H1 (cell line): Measurements from ENCODE around the gene GDF2. TPM values are rescaled to one million over a fixed set of nuclear protein-coding genes. Genes with fewer than 3 reads are reported as not detected.

ENCODE experiments used
- CTCF ChIA-PET: fragments of 300-600 bp; sonication (Branson Sonifier 250); formaldehyde crosslinking; loops from one replicate; lab custom pipeline; 2021; ENCODE audit not compliant: partially characterized antibody; lab: Charles Lee
- POLR2A ChIA-PET: fragments of 300-600 bp; sonication (Branson Sonifier 250); formaldehyde crosslinking; loops from one replicate; lab custom pipeline; 2021; ENCODE audit warnings: inconsistent platforms; ENCODE audit not compliant: partially characterized antibody; lab: Charles Lee
- DNase-seq, 2 experiments: peaks; one replicate each; pipeline versions ENCODE4 v3.0.0 to v3.0.0-alpha.2; 2010 to 2022; ENCODE audit warnings: low spot score in 2 of 2, low read depth in 1 of 2, mixed read lengths in 1 of 2
- FAIRE-seq: peaks from 2 replicates; lab custom pipeline; 2011; peaks lifted over from hg19 to GRCh38; lab: Jason Lieb, UNC
- H2AFZ ChIP-seq: 2 replicates; pipeline ENCODE4 v1.8.1; 2012; ENCODE audit warnings: low read length, inconsistent platforms
- H2AK5ac ChIP-seq: 2 replicates; pipeline ENCODE4 v1.6.1; 2013; ENCODE audit warnings: low read depth, low read length
- H2BK120ac ChIP-seq: replicated peaks from 2 replicates; pipeline ENCODE3; 2013; ENCODE audit warnings: low read depth, low read length, inconsistent platforms
- H2BK12ac ChIP-seq: 2 replicates; pipeline ENCODE4 v1.6.1; 2013; ENCODE audit warnings: low read depth, low read length
- H2BK15ac ChIP-seq: 2 replicates; pipeline ENCODE4 v1.6.1; 2013; ENCODE audit warnings: low read length
- H2BK20ac ChIP-seq: 2 replicates; pipeline ENCODE4 v1.6.1; 2013; ENCODE audit warnings: low read length
- H2BK5ac ChIP-seq: 2 replicates; pipeline ENCODE4 v1.6.1; 2013; ENCODE audit warnings: low read depth, low read length
- H3K14ac ChIP-seq: 2 replicates; pipeline ENCODE4 v1.6.1; 2013; ENCODE audit warnings: inconsistent platforms; ENCODE audit not compliant: insufficient read length
- H3K18ac ChIP-seq: 2 replicates; pipeline ENCODE4 v1.6.1; 2013; ENCODE audit warnings: low read length; ENCODE audit errors: extremely low read depth
- H3K23ac ChIP-seq: 2 replicates; pipeline ENCODE4 v1.6.1; 2013; ENCODE audit warnings: inconsistent platforms; ENCODE audit not compliant: insufficient read length
- H3K23me2 ChIP-seq: 2 replicates; pipeline ENCODE4 v1.6.1; 2013; ENCODE audit warnings: low read depth, low read length
- H3K27ac ChIP-seq: 2 replicates; pipeline ENCODE4 v1.6.1; 2011; ENCODE audit warnings: low read depth, low read length, inconsistent platforms
- H3K27me3 ChIP-seq, 4 experiments: replicated peaks in 1 of 4; 1 replicate in 1 of 4; 2 replicates in 3 of 4; pipeline versions ENCODE4 v1.6.1 to v1.8.1; 2011 to 2013; ENCODE audit warnings: low read length in 3 of 4, mild to moderate bottlenecking in 3 of 4, inconsistent platforms in 2 of 4, mixed read lengths in 2 of 4, moderate library complexity in 1 of 4; ENCODE audit not compliant: control insufficient read depth in 3 of 4, insufficient read depth in 3 of 4; ENCODE audit errors: extremely low read depth in 1 of 4
- H3K36me3 ChIP-seq, 4 experiments: 2 replicates each; pipeline versions ENCODE4 v1.6.1 to v1.8.1; 2011 to 2013; ENCODE audit warnings: mild to moderate bottlenecking in 4 of 4, low read length in 3 of 4, moderate library complexity in 2 of 4, control low read depth in 1 of 4, inconsistent platforms in 1 of 4; ENCODE audit not compliant: insufficient read depth in 4 of 4, control insufficient read depth in 2 of 4
- H3K4ac ChIP-seq: replicated peaks from 2 replicates; pipeline ENCODE3; 2013; ENCODE audit warnings: low read length, low read depth, mixed read lengths, inconsistent platforms; ENCODE audit not compliant: insufficient read length
- H3K4me1 ChIP-seq, 4 experiments: replicated peaks in 1 of 4; 1 replicate in 1 of 4; 2 replicates in 3 of 4; pipeline versions ENCODE4 v1.6.1 to v1.8.1; 2011 to 2013; ENCODE audit warnings: low read length in 3 of 4, inconsistent platforms in 2 of 4, mixed read lengths in 1 of 4; ENCODE audit not compliant: insufficient read depth in 4 of 4, control insufficient read depth in 3 of 4
- H3K4me2 ChIP-seq, 2 experiments: 2 replicates each; pipeline versions ENCODE4 v1.6.1 to v1.8.1; 2011 to 2013; ENCODE audit warnings: low read depth in 2 of 2, low read length in 2 of 2, control low read depth in 1 of 2, inconsistent platforms in 1 of 2, mild to moderate bottlenecking in 1 of 2; ENCODE audit not compliant: insufficient read depth in 1 of 2
- H3K4me3 ChIP-seq, 4 experiments: fragments of 200-600, 300-600 bp in 1 of 4; sonication (generic), shearing (Covaris generic), sonication (Bioruptor Twin) in 1 of 4; 2 replicates each; pipeline versions ENCODE4 v1.5.1 to v1.8.1; 2011 to 2016; ENCODE audit warnings: low read length in 4 of 4, low read depth in 3 of 4, control low read depth in 2 of 4, inconsistent platforms in 2 of 4, mild to moderate bottlenecking in 2 of 4, mixed read lengths in 1 of 4, moderate library complexity in 1 of 4; ENCODE audit not compliant: insufficient read depth in 2 of 4; ENCODE audit errors: extremely low read depth in 1 of 4
- H3K56ac ChIP-seq: replicated peaks from 2 replicates; pipeline ENCODE3; 2013; ENCODE audit warnings: low read depth, mild to moderate bottlenecking, mixed read lengths, low read length, inconsistent platforms; ENCODE audit not compliant: insufficient read length
- H3K79me1 ChIP-seq: 2 replicates; pipeline ENCODE4 v1.6.1; 2013; ENCODE audit warnings: low read depth, low read length, control low read depth
- H3K79me2 ChIP-seq, 2 experiments: 2 replicates each; pipeline versions ENCODE4 v1.6.1 to v1.8.1; 2012 to 2013; ENCODE audit warnings: low read length in 2 of 2, mild to moderate bottlenecking in 2 of 2, inconsistent platforms in 1 of 2; ENCODE audit not compliant: insufficient read depth in 2 of 2, control insufficient read depth in 1 of 2
- H3K9ac ChIP-seq, 4 experiments: replicated peaks in 1 of 4; 1 replicate in 1 of 4; 2 replicates in 3 of 4; pipeline versions ENCODE4 v1.6.1 to v1.8.1; 2011 to 2013; ENCODE audit warnings: low read depth in 3 of 4, low read length in 3 of 4, control low read depth in 2 of 4, mild to moderate bottlenecking in 2 of 4, moderate library complexity in 2 of 4, inconsistent platforms in 1 of 4; ENCODE audit errors: extremely low read depth in 1 of 4
- H3K9me3 ChIP-seq, 2 experiments: 2 replicates each; pipeline versions ENCODE4 v1.6.1 to v1.8.1; 2012 to 2013; ENCODE audit warnings: mild to moderate bottlenecking in 2 of 2, moderate library complexity in 2 of 2, control low read depth in 1 of 2, inconsistent platforms in 1 of 2, low read depth in 1 of 2, low read length in 1 of 2, mixed read lengths in 1 of 2; ENCODE audit not compliant: insufficient read depth in 2 of 2
- H4K20me1 ChIP-seq, 2 experiments: replicated peaks in 1 of 2; 2 replicates each; pipeline versions ENCODE3 to v1.8.1; 2011 to 2013; ENCODE audit warnings: inconsistent platforms in 2 of 2, low read length in 2 of 2, mild to moderate bottlenecking in 1 of 2; ENCODE audit not compliant: insufficient read depth in 2 of 2, control insufficient read depth in 1 of 2
- H4K5ac ChIP-seq: 2 replicates; pipeline ENCODE4 v1.6.1; 2013; ENCODE audit warnings: low read length, low read depth, mixed read lengths, inconsistent platforms; ENCODE audit not compliant: insufficient read length
- H4K8ac ChIP-seq: 2 replicates; pipeline ENCODE4 v1.8.0; 2013; ENCODE audit warnings: mild to moderate bottlenecking, moderate library complexity, low read length, inconsistent platforms; ENCODE audit not compliant: insufficient read depth; ENCODE audit errors: extremely low read depth
- H4K91ac ChIP-seq: replicated peaks from 2 replicates; pipeline ENCODE3; 2013; ENCODE audit warnings: low read length, mixed read lengths, inconsistent platforms; ENCODE audit not compliant: insufficient read length
- BCL11A ChIP-seq, 2 experiments: IDR thresholded peaks; one replicate each; pipeline ENCODE4 v1.6.1; 2011; ENCODE audit warnings: low read depth in 2 of 2, low read length in 2 of 2, mild to moderate bottlenecking in 2 of 2
- CEBPB ChIP-seq: IDR thresholded peaks from 2 replicates; pipeline ENCODE4 v1.6.1; 2012; ENCODE audit warnings: low read depth, low read length
- CTBP2 ChIP-seq: IDR thresholded peaks from 2 replicates; pipeline ENCODE4 v1.7.0; 2011; ENCODE audit warnings: borderline replicate concordance, mild to moderate bottlenecking, moderate library complexity, mixed read lengths, low read length; ENCODE audit not compliant: insufficient read depth, insufficient read length
- EGR1 ChIP-seq: IDR thresholded peaks from 2 replicates; pipeline ENCODE4 v1.6.1; 2011; ENCODE audit warnings: low read depth, low read length, borderline replicate concordance
- FOSL1 ChIP-seq: IDR thresholded peaks from 2 replicates; pipeline ENCODE4 v1.6.1; 2011; ENCODE audit warnings: mild to moderate bottlenecking, low read depth, low read length, moderate library complexity; ENCODE audit not compliant: insufficient read depth
- POLR2AphosphoS5 ChIP-seq: IDR thresholded peaks from 2 replicates; pipeline ENCODE4 v1.6.1; 2011; ENCODE audit warnings: low read depth, low read length
- SP1 ChIP-seq: IDR thresholded peaks from 2 replicates; pipeline ENCODE4 v1.6.1; 2011; ENCODE audit warnings: low read depth, low read length
- TAF7 ChIP-seq: optimal IDR thresholded peaks from 2 replicates; pipeline ENCODE3; 2011; ENCODE audit warnings: low read depth, mild to moderate bottlenecking, inconsistent platforms, low read length, moderate library complexity, borderline replicate concordance
- WGBS, 2 experiments: shearing (Covaris generic) in 1 of 2; methylation state at CpG; one replicate each; pipeline versions ENCODE4 v1.1.6 to v1.1.7; 2013 to 2015; ENCODE audit warnings: low lambda C conversion rate in 2 of 2, mixed read lengths in 2 of 2, inconsistent platforms in 1 of 2, low coverage in 1 of 2, missing lambda C conversion rate in 1 of 2; ENCODE audit not compliant: insufficient replicate concordance in 2 of 2, insufficient coverage in 1 of 2, insufficient read length in 1 of 2; ENCODE audit errors: extremely low coverage in 1 of 2, missing lambda C conversion rate in 1 of 2; 5-methylcytosine and 5-hydroxymethylcytosine counted together
- polyA plus RNA-seq, 7 experiments: library from polyadenylated mRNA; depleted of rRNA in 3 of 7; stranded (reverse) in 5 of 7; unstranded in 2 of 7; fragments of >200 nt in 5 of 7; fragments of 200-250 nt in 2 of 7; gene quantifications; 1 replicate in 5 of 7; 2 replicates in 1 of 7; 4 replicates in 1 of 7; pipeline versions ENCODE4 v1.2.1 to v1.2.3, GENCODE V29; 2011 to 2013; ENCODE audit warnings: missing spikeins in 2 of 7, mixed read lengths in 2 of 7
- total RNA-seq: library from RNA; stranded (reverse); fragmentation: NEBNext Ultra II Directional; extraction: Animal tissue kit (Norgen Biotek cat#: 25700); gene quantifications from 2 replicates; pipeline ENCODE4 v1.2.1, GENCODE V29; 2021

GDF2 gene
- total and polyA plus RNA-seq, 2 of the 8 experiments (the other 6 are each of a cell fraction or from before 2014, with no cell fraction given): not detected

DNA sequence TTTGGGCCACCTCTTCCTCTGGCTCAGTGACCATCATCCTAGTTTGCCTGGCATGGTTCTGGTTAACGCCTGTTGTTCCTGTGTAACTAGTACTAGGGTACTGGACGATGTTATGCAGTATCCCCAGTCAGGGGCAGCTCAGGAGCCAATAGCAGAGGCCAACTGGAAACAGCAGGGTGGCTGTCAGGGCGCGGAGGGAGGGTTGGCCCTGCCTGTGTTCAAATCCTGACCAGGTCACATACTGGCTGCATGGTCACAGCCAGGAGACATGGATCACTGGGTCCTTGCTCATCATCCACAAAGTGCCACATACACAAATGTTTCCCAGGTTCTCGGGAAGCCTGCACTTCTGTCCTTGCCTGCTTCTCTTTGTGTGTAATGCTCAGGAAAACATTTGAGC, 13.7 kb downstream of the GDF2 start:
- Histone ChIP-seq H3K4me3 (no peak overlapping the region), H3K36me3 (no peaks in the 10 kb centered on the region)
- no peak for TF ChIP-seq BCL11A (IDR thresholded peaks at IDR 0.05; ENCODE audit: low read depth in 2 of 2, low read length in 2 of 2)
- TF ChIP-seq POLR2AphosphoS5: no peak
- no peak for TF ChIP-seq SP1
- TF ChIP-seq CEBPB: no peak
- no peak for TF ChIP-seq CTBP2
- TF ChIP-seq EGR1: no peak
- TF ChIP-seq FOSL1: no peak
- no peak for TF ChIP-seq TAF7

More for the DNA sequence above, 13.7 kb downstream of the GDF2 start:
- FAIRE-seq: no peak
- Histone ChIP-seq H3K9me3 (no peaks in the 10 kb centered on the region), H3K4me1 (no peaks in the 10 kb centered on the region; a peak in 2 of 7 replicates), H3K9ac (no peak overlapping the region), H3K23me2 (no peaks in the 10 kb centered on the region), H3K79me1 (no peaks in the 10 kb centered on the region), H2AFZ (no peak overlapping the region), H2BK15ac (no peak overlapping the region), H3K14ac (no peak overlapping the region), H3K27me3 (no peaks in the 10 kb centered on the region), H3K27ac (no peak overlapping the region), H2BK20ac (no peak overlapping the region), H4K20me1 (no peaks in the 10 kb centered on the region), H3K79me2 (no peaks in the 10 kb centered on the region), H3K56ac (no peak overlapping the region), H2AK5ac (no peak overlapping the region), H3K18ac (no peak overlapping the region), H3K4ac (no peak overlapping the region), H4K5ac (no peak overlapping the region), H2BK12ac (no peak overlapping the region), H2BK5ac (no peak overlapping the region), H3K4me2 (no peak overlapping the region), H2BK120ac (no peak overlapping the region), H4K8ac (no peak overlapping the region), H3K23ac (no peak overlapping the region), H4K91ac (no peak overlapping the region)
- POLR2A ChIA-PET: no interaction called here
- DNase-seq: no peak
- CTCF ChIA-PET: interaction anchor here (1.3 to 1.5 kb wide), 2 partner anchors 16 to 18 kb away, joined by 3 read pairs; no protein-coding TSS in a partner anchor
- 89% methylated on average over 5 of the region's 5 CpGs; no CpG with 5 or more reads in 1 of the 2 experiments for WGBS, 2 experiments
